ENCODE results near the gene GGA1. TPM values are rescaled to one million over a fixed set of nuclear protein-coding genes. Genes with fewer than 3 reads are reported as not detected.
A peak's percentile ranks its signal among the peaks of the same experiment; 100 is the strongest.
"Not testable (repeated sequence)": the region's sequence is repeated elsewhere in the genome, so short reads cannot be mapped to it uniquely, and the experiment has no call there.

The GGA1 gene
- total RNA-seq, 2 experiments from 2014 or later, result 59.5 to 64.4 TPM

DNA sequence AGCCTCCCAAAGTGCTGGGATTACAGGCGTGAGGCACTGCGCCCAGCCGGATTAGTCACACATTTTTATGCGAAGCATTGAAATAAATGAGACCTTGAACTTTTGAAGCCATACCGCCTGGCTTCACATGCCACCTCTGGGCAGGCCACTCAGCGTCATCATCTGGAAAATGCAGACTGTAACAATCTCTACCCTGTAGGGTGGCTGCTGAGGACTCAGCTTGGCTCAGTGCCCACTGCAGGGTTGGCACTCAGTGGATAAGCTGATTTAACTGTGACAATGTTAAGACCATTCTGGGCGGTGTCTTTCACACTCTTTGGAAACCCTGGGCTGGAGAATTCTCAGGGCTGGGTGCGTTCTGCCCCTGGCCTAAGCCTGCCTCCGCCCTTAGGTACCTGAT, 39.3 kb downstream of the GGA1 start:
- peaks cover 14% of the 10 kb centered on the region for H3K4me1 Mint-ChIP-seq
- no peak for DNase-seq
- H3K4me3 Mint-ChIP-seq, result no peak overlapping the region
- CTCF ChIA-PET, result interaction anchor here (1.5 kb wide), 1 partner anchor 11 kb away, joined by 4 read pairs; no protein-coding TSS in a partner anchor
- H3K27me3 Mint-ChIP-seq, result no peaks in the 10 kb centered on the region
- H3K27ac Mint-ChIP-seq, result no peak overlapping the region
- POLR2A ChIA-PET, result interaction anchor here (0.6 to 2.0 kb wide), 3 partner anchors 9 to 29 kb away, joined by 3 to 9 read pairs (median 5); partner anchors contain the start of genes PDXP and SH3BP1
- H3K9me3 Mint-ChIP-seq, result no peaks in the 10 kb centered on the region
- peaks cover 77% of the 10 kb centered on the region for H3K36me3 Mint-ChIP-seq (ENCODE audit: low read depth)

DNA sequence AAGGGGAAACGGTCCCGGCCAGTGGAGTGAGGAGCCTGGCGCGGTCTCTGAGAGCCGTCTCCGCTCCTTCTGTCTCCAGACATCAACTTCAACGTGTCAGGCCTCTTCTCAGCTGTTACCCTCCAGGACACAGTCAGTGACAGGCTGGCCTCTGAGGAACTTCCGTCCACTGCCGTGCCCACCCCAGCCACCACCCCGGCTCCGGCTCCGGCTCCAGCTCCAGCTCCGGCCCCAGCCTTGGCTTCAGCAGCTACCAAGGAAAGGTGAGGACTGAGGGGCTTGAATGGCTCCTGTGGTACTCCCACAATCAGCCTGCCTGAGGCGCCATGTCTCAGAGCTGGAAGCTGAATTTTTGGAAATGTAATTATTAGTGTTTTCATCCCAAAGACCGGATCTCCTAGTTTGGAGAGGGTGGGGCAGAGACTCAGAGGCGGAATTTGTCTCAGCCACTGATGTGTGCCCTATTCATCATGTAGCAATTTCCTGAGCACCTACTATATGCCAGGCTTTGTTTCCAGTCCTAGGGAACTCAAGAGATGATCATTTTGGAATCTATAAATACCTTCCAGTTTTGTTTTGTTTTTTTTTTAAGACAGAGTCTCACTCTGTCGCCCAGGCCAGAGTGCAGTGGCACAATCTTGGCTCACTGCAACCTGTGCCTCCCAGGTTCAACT, 42.0 kb downstream of the GGA1 start:
- no peak overlapping the region for H3K27ac Mint-ChIP-seq
- H3K36me3 Mint-ChIP-seq (ENCODE audit: low read depth), result peaks cover 69% of the 10 kb centered on the region
- no peak overlapping the region for H3K4me3 Mint-ChIP-seq
- H3K4me1 Mint-ChIP-seq, result peaks cover 2% of the 10 kb centered on the region
- POLR2A ChIA-PET, result interaction anchor here (1.0 to 1.4 kb wide), 2 partner anchors 10 kb away, joined by 3 to 4 read pairs; no protein-coding TSS in a partner anchor
- DNase-seq, result no peak
- no peaks in the 10 kb centered on the region for H3K9me3 Mint-ChIP-seq
- CTCF ChIA-PET, result no interaction called here
- H3K27me3 Mint-ChIP-seq, result no peaks in the 10 kb centered on the region

DNA sequence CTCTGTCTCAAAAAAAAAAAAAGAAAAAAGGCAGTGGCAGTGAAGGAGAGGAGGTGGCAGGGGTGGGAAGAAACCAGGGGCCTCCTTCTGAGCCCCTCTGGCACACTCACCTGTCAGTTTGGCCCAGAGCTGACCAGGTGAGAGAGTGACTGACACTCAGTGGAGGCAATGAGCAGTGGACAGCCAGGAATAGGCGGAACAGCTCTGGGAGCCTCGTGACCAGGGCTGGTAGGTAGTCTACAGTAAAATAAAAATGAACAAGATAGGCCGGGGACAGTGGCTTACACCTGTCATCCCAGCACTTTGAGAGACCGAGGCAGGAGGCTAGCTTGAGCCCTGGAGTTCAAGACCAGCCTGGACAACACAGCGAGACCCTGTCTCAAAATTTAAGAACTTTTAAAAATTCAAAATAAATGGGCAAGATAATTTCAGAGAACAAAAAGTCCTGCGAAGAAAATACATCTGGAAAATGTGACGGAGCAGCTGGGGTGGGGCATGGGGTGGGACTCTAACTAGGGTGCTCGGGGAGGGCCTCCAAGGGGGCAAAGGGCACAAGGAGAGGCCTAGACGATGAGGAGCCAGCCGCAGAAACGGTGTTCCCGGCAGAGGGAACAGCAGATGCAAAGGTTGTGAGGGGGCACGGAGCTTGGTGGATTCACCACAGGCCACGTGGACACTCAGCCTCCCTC, 46.1 kb downstream of the GGA1 start:
- peaks cover 17% of the 10 kb centered on the region for H3K4me1 Mint-ChIP-seq
- peaks cover 50% of the 10 kb centered on the region for H3K36me3 Mint-ChIP-seq (ENCODE audit: low read depth)
- no peak overlapping the region for H3K4me3 Mint-ChIP-seq
- POLR2A ChIA-PET, result interaction anchor here (6.2 to 15.9 kb wide), 2 partner anchors 15 to 21 kb away, joined by 126 to 244 read pairs; partner anchors contain the start of genes LGALS1 and SH3BP1
- H3K9me3 Mint-ChIP-seq, result no peaks in the 10 kb centered on the region
- DNase-seq, result no peak
- H3K27me3 Mint-ChIP-seq, result no peaks in the 10 kb centered on the region
- CTCF ChIA-PET, result interaction anchor here (1.4 to 12.4 kb wide), 2 partner anchors 11 to 46 kb away, joined by 3 to 151 read pairs; partner anchors contain the start of gene GGA1
- no peak overlapping the region for H3K27ac Mint-ChIP-seq

DNA sequence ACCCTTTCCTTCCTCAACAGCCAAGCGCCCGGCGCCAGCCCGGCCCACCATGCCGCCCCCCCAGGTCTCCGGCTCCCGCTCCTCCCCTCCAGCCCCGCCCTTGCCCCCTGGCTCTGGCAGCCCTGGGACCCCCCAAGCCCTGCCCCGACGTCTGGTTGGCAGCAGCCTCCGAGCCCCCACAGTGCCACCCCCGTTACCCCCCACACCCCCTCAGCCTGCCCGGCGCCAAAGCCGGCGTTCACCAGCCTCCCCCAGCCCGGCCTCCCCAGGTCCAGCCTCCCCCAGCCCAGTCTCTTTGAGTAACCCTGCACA, 46.6 kb downstream of the GGA1 start:
- Mint-ChIP-seq H3K27me3 (no peaks in the 10 kb centered on the region), H3K27ac (no peak overlapping the region), H3K9me3 (no peaks in the 10 kb centered on the region), H3K36me3 (ENCODE audit: low read depth) (peaks cover 45% of the 10 kb centered on the region), H3K4me1 (peaks cover 22% of the 10 kb centered on the region), H3K4me3 (no peak overlapping the region)
- no peak for DNase-seq
- ChIA-PET POLR2A (interaction anchor here (6.2 to 15.9 kb wide), 2 partner anchors 15 to 21 kb away, joined by 126 to 244 read pairs; partner anchors contain the start of genes LGALS1 and SH3BP1), CTCF (interaction anchor here (1.4 to 12.4 kb wide), 2 partner anchors 11 to 47 kb away, joined by 3 to 151 read pairs; partner anchors contain the start of gene GGA1)

DNA sequence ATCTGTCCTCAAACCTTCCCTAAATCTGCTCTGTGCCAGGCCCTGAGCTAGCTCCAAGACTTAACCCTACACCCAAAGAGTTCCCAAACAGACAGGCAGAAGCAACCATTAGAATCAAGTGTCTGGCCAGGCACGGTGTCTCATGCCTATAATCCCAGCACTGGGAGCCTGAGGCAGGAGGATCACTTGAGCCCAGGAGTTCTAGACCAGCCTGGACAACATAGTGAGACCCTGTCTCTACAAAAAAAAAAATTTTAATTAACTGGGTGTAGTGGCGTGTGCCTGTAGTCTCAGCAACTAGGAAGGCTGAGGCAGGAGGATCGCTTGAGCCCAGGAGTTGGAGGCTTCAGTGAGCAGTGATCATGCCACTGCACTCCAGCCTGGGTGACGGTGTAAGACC, 47.9 kb downstream of the GGA1 start:
- peaks cover 35% of the 10 kb centered on the region for H3K4me1 Mint-ChIP-seq
- peaks cover 35% of the 10 kb centered on the region for H3K36me3 Mint-ChIP-seq (ENCODE audit: low read depth)
- H3K4me3 Mint-ChIP-seq, H3K27me3 Mint-ChIP-seq, H3K9me3 Mint-ChIP-seq, DNase-seq: not testable (repeated sequence)
- ChIA-PET CTCF (interaction anchor here (0.6 to 12.8 kb wide), 5 partner anchors 13 to 208 kb away, joined by 3 to 191 read pairs (median 45); partner anchors contain the start of genes LGALS1 and SH3BP1), POLR2A (interaction anchor here (6.2 to 15.9 kb wide), 2 partner anchors 17 to 19 kb away, joined by 126 to 244 read pairs; partner anchors contain the start of genes LGALS1 and SH3BP1)
- H3K27ac Mint-ChIP-seq, result peak overlapping the region; percentile 56

DNA sequence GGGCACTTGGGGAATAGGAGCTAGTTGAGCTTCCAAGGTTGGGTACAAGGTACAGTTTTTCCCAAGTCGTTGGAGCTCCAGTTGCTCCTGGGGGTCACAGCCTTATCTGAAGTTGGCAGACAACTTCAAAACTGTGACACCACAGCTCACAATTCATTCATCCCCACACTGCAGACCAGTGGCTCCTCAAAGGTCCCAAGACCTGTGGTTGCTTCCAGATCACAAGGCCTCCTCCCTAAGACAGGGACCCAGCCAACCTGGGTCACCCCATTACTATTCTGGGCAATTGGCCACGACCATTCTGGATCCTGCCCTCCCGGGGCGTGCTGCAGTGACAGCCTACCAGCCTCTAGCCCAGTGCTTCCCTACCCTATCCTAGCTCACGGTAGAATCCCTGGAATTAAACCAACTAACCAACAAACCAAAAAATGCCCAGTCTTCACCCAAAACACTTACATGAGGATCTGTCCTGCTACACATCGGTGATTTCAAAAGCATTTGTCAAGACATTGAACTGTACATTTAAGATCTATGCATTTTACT, 49.0 kb downstream of the GGA1 start:
- Mint-ChIP-seq H3K36me3 (ENCODE audit: low read depth) (peaks cover 34% of the 10 kb centered on the region), H3K27me3 (no peaks in the 10 kb centered on the region), H3K9me3 (no peaks in the 10 kb centered on the region), H3K27ac (peak overlapping the region; percentile 80), H3K4me3 (peak overlapping the region; percentile 80), H3K4me1 (peaks cover 42% of the 10 kb centered on the region)
- DNase-seq, result no peak
- ChIA-PET CTCF (interaction anchor here (0.6 to 12.8 kb wide), 21 partner anchors 14 to 743 kb away, joined by 3 to 191 read pairs (median 4); partner anchors contain the start of genes C22orf23, GGA1, LGALS1 and NOL12), POLR2A (interaction anchor here (0.9 to 15.9 kb wide), 11 partner anchors 10 to 1041 kb away, joined by 3 to 244 read pairs (median 12); partner anchors contain the start of genes GGA1, LGALS1 and SH3BP1)

DNA sequence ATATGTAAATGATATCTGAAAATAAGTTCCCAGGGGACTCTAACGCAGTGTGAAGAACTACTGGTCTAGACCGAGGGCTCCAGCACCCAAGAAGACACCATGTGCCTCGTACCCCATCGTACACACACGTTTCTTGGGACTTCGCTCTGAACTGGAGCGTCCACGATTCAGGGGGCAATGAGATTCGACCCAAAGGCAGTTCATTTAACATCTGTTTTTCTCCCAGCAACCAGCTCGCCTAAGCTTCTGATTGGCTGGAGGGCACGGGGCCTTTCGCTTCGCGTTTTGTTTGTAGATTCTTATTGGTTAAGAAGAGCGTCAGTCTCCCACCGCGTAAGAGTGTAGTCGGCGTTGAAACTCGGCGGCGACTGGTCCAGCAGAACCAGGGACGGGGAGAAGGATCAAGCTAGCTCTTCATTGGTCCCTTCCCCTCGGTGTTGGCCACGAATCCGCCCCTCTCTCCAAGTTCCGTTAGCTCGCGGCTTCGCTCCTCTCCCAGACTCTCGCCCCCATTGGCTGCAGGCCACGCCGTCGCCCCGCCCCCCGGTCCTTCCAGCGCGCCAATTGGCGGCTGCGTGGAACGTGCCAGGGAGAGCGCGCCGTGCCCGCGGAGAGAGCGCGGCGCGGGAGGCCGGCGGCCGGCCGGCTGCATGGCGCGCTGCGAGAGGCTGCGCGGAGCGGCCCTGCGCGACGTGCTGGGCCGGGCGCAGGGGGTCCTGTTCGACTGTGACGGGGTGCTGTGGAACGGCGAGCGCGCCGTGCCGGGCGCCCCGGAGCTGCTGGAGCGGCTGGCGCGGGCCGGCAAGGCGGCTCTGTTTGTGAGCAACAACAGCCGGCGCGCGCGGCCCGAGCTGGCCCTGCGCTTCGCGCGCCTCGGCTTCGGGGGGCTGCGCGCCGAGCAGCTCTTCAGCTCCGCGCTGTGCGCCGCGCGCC, 49.8 kb downstream of the GGA1 start, which contains the start of gene PDXP:
Gene PDXP (plus strand): TSS at position 591 of the 933 bp plus-strand sequence. CDS start 60 bp downstream, at position 651.
- peak; percentile 98 for DNase-seq
- Mint-ChIP-seq H3K36me3 (ENCODE audit: low read depth) (peaks cover 27% of the 10 kb centered on the region), H3K27ac (peak within 1 kb of the TSS; percentile 80), H3K27me3 (no peaks in the 10 kb centered on the region), H3K4me1 (peaks cover 42% of the 10 kb centered on the region), H3K9me3 (no peaks in the 10 kb centered on the region), H3K4me3 (peak within 1 kb of the TSS; percentile 84)
- POLR2A ChIA-PET, result interaction anchor here (0.9 to 15.9 kb wide), 12 partner anchors 9 to 1040 kb away, joined by 3 to 244 read pairs (median 10); partner anchors contain the start of genes GGA1, LGALS1, NOL12 and SH3BP1
- CTCF ChIA-PET, result interaction anchor here (0.6 to 12.8 kb wide), 20 partner anchors 13 to 295 kb away, joined by 3 to 191 read pairs (median 4); partner anchors contain the start of genes C22orf23, GGA1, LGALS1 and NOL12

DNA sequence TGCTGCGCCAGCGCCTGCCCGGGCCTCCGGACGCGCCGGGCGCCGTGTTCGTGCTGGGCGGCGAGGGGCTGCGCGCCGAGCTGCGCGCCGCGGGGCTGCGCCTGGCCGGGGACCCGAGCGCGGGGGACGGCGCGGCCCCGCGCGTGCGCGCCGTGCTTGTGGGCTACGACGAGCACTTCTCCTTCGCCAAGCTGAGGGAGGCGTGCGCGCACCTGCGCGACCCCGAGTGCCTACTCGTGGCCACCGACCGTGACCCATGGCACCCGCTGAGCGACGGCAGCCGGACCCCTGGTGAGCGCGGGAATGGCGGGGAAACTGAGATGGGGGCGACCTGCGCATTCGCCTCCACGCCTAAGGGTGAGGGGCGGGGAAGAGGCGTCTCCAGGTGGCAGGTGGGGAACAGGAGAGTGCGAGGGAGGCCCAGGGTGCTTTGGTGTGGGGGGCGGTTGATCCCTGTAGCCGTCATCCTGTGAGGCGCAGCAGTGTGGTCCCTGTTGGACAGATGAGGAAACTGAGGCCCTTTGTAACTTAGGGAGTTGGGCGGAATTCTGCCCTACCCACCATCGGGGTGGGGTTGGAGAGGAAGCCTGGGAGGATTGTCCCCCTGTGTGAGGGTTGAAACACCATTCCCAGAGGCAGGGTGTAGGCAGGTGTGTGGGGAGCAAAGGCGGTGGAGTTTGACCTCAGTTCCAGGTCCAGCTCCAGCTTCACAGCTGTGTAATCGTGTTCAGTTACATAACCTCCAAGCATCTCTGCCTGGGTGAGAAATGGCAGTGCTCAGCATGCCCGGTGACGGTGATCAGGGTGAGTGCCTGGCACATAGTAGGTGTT, 50.6 kb downstream of the GGA1 start:
- Mint-ChIP-seq H3K27ac (peak overlapping the region; percentile 71), H3K27me3 (no peaks in the 10 kb centered on the region), H3K36me3 (ENCODE audit: low read depth) (peaks cover 19% of the 10 kb centered on the region), H3K4me1 (peaks cover 42% of the 10 kb centered on the region), H3K9me3 (no peaks in the 10 kb centered on the region), H3K4me3 (peak overlapping the region; percentile 84)
- ChIA-PET CTCF (interaction anchor here (1.0 to 12.8 kb wide), 12 partner anchors 12 to 294 kb away, joined by 3 to 191 read pairs (median 5); partner anchors contain the start of genes C22orf23, GGA1, LGALS1 and NOL12), POLR2A (interaction anchor here (0.9 to 15.9 kb wide), 10 partner anchors 8 to 40 kb away, joined by 3 to 244 read pairs (median 10); partner anchors contain the start of genes LGALS1, NOL12 and SH3BP1)
- no peak for DNase-seq

DNA sequence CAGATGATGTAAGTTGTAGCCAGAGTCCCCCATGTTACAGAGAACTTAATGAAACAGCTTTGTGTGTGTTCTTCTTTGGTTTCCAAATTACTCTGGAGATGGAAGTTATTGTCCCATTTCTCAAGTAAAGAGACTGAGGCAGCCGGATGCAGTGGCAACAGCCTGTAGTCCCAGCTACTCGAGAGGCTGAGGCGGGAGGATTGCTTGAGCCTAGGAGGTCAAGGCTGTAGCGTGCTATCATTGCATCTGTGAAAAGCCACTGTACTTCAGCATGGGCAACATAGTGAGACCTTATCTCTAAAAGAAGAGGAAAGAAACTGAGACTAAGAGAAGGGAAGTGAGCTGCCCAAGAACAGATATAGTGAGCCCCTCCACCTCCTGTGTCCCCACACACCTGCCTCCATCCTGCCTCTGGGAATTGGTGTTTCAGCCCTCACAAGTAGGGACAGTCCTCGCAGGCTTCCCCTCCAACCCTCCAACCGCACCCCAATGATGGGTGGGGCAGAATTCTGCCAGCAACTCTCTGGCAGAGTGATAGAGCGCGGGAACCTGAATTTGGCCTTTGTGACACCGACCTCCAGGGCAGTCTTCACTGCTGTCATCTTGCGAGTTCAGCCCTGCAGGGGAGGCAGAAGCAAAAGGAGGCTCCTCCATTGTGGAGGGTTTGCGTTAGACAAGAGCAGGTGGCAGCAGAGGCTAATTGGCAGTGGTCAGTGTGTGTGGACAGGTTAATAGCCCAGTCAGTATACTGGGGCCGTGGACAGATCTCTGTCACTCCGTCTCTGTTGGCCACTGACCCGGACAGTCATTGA, 51.5 kb downstream of the GGA1 start:
- Mint-ChIP-seq H3K9me3 (no peaks in the 10 kb centered on the region), H3K4me1 (peaks cover 42% of the 10 kb centered on the region), H3K27me3 (no peaks in the 10 kb centered on the region), H3K27ac (peak overlapping the region; percentile 71), H3K36me3 (ENCODE audit: low read depth) (peaks cover 17% of the 10 kb centered on the region), H3K4me3 (peak overlapping the region; percentile 84)
- no peak for DNase-seq
- ChIA-PET CTCF (interaction anchor here (1.0 to 12.8 kb wide), 5 partner anchors 16 to 53 kb away, joined by 3 to 191 read pairs (median 45); partner anchors contain the start of genes LGALS1, NOL12 and SH3BP1), POLR2A (interaction anchor here (0.6 to 15.9 kb wide), 5 partner anchors 16 to 38 kb away, joined by 3 to 244 read pairs (median 5); partner anchors contain the start of genes LGALS1, NOL12 and SH3BP1)

DNA sequence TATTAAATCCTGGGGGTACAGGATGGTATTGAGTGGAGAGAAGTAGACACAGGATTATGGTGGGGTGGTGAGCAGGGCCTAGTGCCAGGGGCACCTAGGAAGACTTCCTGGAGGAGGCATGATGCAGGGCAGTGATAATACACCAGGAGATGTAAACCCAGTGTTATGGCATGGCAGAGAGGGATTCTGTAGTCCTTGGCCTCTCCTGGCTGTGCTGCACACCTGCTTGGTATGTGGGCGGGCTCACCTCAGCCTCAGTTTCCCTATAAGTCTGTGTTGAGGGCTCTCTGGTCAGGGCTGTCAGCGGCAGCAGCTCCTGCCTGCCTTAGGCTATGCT, 52.0 kb downstream of the GGA1 start:
- Mint-ChIP-seq H3K4me1 (peaks cover 42% of the 10 kb centered on the region), H3K9me3 (no peaks in the 10 kb centered on the region), H3K27ac (no peak overlapping the region), H3K4me3 (peak overlapping the region; percentile 84), H3K36me3 (ENCODE audit: low read depth) (peaks cover 16% of the 10 kb centered on the region), H3K27me3 (no peaks in the 10 kb centered on the region)
- CTCF ChIA-PET, result interaction anchor here (0.9 to 12.8 kb wide), 7 partner anchors 10 to 53 kb away, joined by 3 to 191 read pairs (median 5); partner anchors contain the start of genes LGALS1 and NOL12
- DNase-seq, result no peak
- POLR2A ChIA-PET, result interaction anchor here (0.6 to 15.9 kb wide), 5 partner anchors 8 to 25 kb away, joined by 3 to 244 read pairs (median 6); partner anchors contain the start of genes LGALS1, NOL12 and SH3BP1

Measured in activated CD4-positive, alpha-beta memory T cell treated with anti-CD3 and anti-CD28 coated beads, Interleukin-2, amount 10 ng/mL, durations not matched to agents 7 days and 5 days (primary cell).